Transverse colon (tissue), 3 donors: ENCODE results near the gene FILIP1L.

Experiments
- CTCF ChIP-seq, 5 experiments: fragments of 200-600 bp in 3 of 5; fragments of 450-650 bp in 2 of 5; sonication (generic) in 3 of 5; IDR thresholded peaks; 1 replicate in 2 of 5; 2 replicates in 3 of 5; pipeline ENCODE4 v1.5.1; 2016 to 2017; ENCODE audit warnings: antibody characterized with exemption in 5 of 5, inconsistent platforms in 3 of 5, mild to moderate bottlenecking in 2 of 5, moderate library complexity in 1 of 5
- POLR2A ChIP-seq: fragments of 450-650 bp; IDR thresholded peaks from one replicate; pipeline ENCODE4 v1.6.1; 2016; ENCODE audit warnings: antibody characterized with exemption, mild to moderate bottlenecking, moderate library complexity

DNA sequence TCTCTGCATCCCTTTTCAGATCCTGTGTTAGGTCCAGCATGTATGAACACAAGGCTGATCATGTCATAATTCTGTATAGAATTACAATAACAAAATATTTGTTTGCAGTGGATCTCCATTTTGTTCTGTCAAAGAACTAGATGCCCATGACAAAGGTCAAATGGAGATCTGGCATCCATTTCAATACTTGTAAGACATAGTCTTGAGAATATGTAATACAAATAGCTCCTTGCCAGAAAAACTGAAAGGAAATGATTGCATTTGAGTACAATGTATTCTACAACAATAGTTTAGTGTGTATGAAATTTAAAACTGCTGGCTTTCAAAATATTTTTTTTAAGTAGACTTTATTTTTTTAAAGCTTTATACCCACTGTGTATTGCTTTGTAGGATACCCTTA, 195.6 kb downstream of the FILIP1L start:
- TF ChIP-seq POLR2A (no peak), CTCF (IDR thresholded peaks at IDR 0.05) (no peak)
